RWPE1 (cell line): ENCODE measurements around the gene CGNL1.
A peak's percentile ranks its signal among the peaks of the same experiment; 100 is the strongest.

Experiments
- CTCF ChIA-PET: fragments of 350-600 bp; sonication (Branson Sonifier 250); formaldehyde crosslinking; extraction: SDS; loops from one replicate; lab custom pipeline; 2021; lab: Yijun Ruan, JAX
- POLR2A ChIA-PET: fragments of 400-600 bp; formaldehyde crosslinking; extraction: SDS; loops from one replicate; lab custom pipeline; 2020; ENCODE audit warnings: antibody characterized with exemption; ENCODE audit not compliant: low non-redundant PET; lab: Yijun Ruan, JAX
- DNase-seq: peaks from one replicate; pipeline ENCODE4 v3.0.0; 2012; ENCODE audit warnings: low spot score
- H3K27ac ChIP-seq: fragments of 450-650 bp; 2 replicates; pipeline ENCODE4 v1.5.1; 2017
- TF ChIP-seq, protein P1 (sequence below): fragments of 450-650 bp; conservative IDR thresholded peaks from 2 replicates; pipeline ENCODE4 v1.5.1; 2017; ENCODE audit warnings: low read depth, mild to moderate bottlenecking

CGNL1 gene

DNA sequence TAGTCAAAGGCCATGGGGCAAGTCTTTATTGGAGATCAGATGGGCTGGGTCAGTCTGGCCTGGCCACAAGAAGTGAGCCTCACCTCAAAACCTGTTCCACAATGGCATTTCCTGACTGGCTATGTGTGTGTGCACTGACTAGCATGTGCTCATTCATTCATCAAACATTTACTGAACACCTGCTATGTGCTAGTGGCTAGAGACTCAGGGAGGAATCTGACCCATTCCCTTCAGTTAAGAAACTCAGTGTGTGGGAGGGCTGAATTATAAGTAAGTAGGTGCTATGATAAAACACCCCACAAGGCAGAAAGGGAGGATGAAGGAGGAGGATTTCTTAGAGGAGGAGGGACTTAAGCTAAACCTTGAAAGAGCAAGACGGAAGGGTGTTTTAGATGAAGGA, 5.4 kb upstream of the CGNL1 start:
- DNase-seq: no peak
- CTCF ChIA-PET: no interaction called here
- H3K27ac ChIP-seq: no peak overlapping the region
- TF ChIP-seq, protein P1, sequence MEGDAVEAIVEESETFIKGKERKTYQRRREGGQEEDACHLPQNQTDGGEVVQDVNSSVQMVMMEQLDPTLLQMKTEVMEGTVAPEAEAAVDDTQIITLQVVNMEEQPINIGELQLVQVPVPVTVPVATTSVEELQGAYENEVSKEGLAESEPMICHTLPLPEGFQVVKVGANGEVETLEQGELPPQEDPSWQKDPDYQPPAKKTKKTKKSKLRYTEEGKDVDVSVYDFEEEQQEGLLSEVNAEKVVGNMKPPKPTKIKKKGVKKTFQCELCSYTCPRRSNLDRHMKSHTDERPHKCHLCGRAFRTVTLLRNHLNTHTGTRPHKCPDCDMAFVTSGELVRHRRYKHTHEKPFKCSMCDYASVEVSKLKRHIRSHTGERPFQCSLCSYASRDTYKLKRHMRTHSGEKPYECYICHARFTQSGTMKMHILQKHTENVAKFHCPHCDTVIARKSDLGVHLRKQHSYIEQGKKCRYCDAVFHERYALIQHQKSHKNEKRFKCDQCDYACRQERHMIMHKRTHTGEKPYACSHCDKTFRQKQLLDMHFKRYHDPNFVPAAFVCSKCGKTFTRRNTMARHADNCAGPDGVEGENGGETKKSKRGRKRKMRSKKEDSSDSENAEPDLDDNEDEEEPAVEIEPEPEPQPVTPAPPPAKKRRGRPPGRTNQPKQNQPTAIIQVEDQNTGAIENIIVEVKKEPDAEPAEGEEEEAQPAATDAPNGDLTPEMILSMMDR: no peak
- POLR2A ChIA-PET: no interaction called here

DNA sequence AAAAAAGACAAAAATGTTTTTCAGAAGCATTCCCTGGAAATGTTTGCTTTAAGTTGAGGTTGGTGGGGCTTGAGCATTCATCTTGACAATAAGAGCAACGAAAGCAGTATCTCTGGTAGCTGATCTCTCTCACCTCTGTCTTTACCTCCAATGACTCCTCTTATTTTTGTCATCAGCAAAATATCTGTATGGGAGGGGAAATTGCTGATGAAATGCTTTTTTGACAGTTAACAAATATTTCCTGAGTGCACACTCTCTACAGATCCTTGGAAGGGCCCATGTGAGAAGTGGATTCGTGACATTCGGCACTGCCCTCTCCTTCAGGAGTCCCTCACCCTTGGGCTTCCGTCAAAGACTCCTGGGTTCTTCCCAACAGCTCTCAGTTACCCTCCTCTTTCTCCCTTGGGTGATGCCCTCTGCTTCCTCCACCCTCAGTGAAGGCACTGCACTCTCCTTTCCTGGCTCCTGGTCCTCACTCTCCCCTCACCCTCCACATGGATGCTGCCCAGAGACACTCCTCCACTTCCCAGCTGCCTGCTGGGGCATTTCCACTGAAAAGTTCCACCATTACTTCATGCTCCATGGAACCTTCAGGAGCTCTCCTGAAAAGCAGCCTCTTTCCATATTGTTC, 2.9 kb upstream of the CGNL1 start:
- TF ChIP-seq, protein P1: no peak
- ChIA-PET POLR2A (no interaction called here), CTCF (interaction anchor here (0.5 to 0.7 kb wide), 6 partner anchors 8 to 976 kb away, joined by 3 to 4 read pairs (median 3); no protein-coding TSS in a partner anchor)
- no peak for DNase-seq
- no peak overlapping the region for H3K27ac ChIP-seq

DNA sequence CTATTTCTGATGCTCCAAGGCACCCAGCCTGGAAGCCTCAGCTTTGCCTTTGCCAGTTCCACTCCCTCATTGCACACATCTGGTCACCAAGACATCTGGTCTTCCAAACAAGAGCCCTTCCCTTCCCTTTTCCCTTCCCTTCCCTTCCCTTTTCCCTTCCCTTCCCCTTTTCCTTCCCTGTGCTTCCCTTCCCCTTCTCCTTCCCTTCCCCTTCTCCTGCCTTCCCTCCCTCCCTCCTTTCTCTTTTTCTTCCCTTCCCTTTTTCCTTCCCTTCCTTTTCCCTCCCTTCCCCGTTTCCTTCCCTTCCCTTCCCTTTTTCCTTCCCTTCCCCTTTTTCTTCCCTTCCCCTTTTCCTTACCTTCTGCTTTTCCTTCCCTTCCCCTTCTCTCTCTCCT, 2.4 kb upstream of the CGNL1 start:
- CTCF ChIA-PET: interaction anchor here (0.5 to 0.7 kb wide), 6 partner anchors 136 to 976 kb away, joined by 3 to 4 read pairs (median 3); no protein-coding TSS in a partner anchor
- POLR2A ChIA-PET: no interaction called here
- TF ChIP-seq, protein P1: no peak
- no peak for DNase-seq
- H3K27ac ChIP-seq: no peak overlapping the region

DNA sequence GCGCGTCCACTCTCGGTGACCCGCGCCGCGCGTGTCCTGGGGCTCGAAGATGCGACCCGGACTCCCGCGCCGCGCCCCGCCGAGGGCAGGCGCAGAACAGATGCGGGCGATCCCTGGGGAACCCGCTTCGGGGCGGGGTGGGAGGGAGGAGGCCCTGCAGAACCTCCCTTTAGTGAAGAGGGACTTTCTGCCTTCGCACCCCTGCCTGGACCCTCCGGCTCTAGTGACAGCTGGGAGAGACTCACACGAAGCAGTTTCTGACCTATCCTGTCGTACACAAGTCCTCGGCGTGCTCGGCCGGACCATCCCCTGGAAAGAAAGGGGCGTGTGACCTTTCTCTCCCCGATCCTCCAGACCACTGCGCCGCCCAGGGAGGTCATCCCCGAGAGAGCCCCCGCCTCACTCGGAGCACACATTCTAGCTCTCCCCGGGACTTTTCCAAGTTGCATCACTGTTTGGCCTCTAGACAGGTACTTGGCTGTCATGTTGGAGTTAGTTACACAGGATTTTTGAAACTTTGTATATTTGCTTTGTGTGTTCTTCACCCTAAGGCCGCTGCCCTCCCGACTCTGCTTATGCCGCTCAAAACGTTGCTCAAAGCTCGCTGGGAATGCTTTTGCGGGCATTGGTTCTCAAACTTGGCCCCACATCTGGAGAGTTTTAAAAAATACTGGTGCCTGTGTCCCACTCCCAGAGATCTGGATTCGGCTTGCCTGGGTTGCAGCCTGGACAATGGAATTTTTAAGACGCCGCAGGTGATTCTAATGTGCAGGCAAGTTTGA, 582 bp downstream of the CGNL1 start:
- H3K27ac ChIP-seq: no peak overlapping the region
- CTCF ChIA-PET: interaction anchor here (0.9 to 1.4 kb wide), 4 partner anchors 36 to 165 kb away, joined by 3 to 6 read pairs (median 4); no protein-coding TSS in a partner anchor
- peak; percentile 38 for DNase-seq
- POLR2A ChIA-PET: no interaction called here
- TF ChIP-seq, protein P1: no peak

DNA sequence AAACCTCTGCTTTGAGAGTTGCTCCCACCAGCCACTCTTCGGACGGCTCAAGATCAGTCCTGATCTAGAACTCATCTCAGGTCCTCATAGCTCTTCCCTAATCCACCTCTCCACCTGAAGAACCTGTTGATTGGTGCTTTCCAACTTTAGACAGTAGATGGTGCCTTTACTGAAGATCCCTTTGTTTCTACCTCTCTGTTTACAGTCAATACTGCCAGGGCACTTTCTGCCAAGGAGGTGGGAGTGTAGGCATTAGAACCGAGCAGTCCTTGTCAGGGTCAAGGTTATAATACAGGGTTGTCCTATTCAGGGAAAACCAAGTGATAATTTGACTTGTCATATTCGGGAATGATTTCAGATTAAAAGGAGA, 1.2 kb downstream of the CGNL1 start:
- peak; percentile 39 for DNase-seq
- POLR2A ChIA-PET: no interaction called here
- H3K27ac ChIP-seq: no peak overlapping the region
- TF ChIP-seq, protein P1: no peak
- CTCF ChIA-PET: interaction anchor here (0.9 to 1.4 kb wide), 3 partner anchors 150 to 165 kb away, joined by 3 to 6 read pairs (median 5); no protein-coding TSS in a partner anchor

DNA sequence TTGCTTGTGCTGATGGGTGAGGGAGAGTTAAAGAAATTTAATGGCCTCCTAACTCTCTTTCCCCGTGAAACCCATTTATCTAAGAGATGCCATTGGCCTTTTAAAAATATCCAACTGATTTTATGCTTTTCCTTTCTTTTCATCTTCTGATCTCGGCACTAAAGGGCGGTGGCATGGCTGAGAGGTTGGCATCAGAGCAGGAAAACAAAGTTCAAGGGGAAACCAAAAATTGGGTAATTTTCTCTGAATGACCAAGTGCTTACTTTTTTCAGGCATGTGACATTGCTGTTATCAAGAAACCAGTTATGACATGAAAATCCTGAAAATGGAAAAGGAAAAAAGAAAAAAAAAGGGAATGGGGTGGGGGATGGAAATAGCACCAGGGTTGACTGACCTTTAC, 3.2 kb downstream of the CGNL1 start:
- TF ChIP-seq, protein P1: no peak
- ChIA-PET POLR2A (no interaction called here), CTCF (no interaction called here)
- no peak overlapping the region for H3K27ac ChIP-seq
- DNase-seq: no peak
